ENCODE data around the gene PPFIA1.
A peak's percentile ranks its signal among the peaks of the same experiment; 100 is the strongest.

Gene PPFIA1

GRCh38 chr11:70299636-70300035 is 29.1 kb downstream of the PPFIA1 start:
- no peak for DNase-seq

GRCh38 chr11:70301191-70301590 is 30.7 kb downstream of the PPFIA1 start:
- no peak for DNase-seq

- no peak for DNase-seq
Measured at GRCh38 chr11:70301721-70302418, 31.4 kb downstream of the PPFIA1 start.

- DNase-seq, result no peak
Measured at GRCh38 chr11:70302419-70302752, 31.9 kb downstream of the PPFIA1 start.

- DNase-seq, result no peak
Measured at GRCh38 chr11:70303070-70303469, 32.6 kb downstream of the PPFIA1 start.

GRCh38 chr11:70304208-70304603 is 33.7 kb downstream of the PPFIA1 start:
- no peak for DNase-seq

GRCh38 chr11:70305501-70305900 is 35.0 kb downstream of the PPFIA1 start:
- no peak for DNase-seq

- DNase-seq, result peak; percentile 30
Measured at GRCh38 chr11:70306586-70307033, 36.1 kb downstream of the PPFIA1 start.

GRCh38 chr11:70307176-70307575 is 36.7 kb downstream of the PPFIA1 start:
- DNase-seq, result no peak

- no peak for DNase-seq
Measured at GRCh38 chr11:70311616-70312015, 41.1 kb downstream of the PPFIA1 start.

- no peak for DNase-seq
Measured at GRCh38 chr11:70312401-70313357, 42.2 kb downstream of the PPFIA1 start.

GRCh38 chr11:70313945-70314344 is 43.5 kb downstream of the PPFIA1 start:
- DNase-seq, result no peak

GRCh38 chr11:70314730-70315129 is 44.2 kb downstream of the PPFIA1 start:
- no peak for DNase-seq

GRCh38 chr11:70315716-70316115 is 45.2 kb downstream of the PPFIA1 start:
- DNase-seq, result no peak

GRCh38 chr11:70317581-70318305 is 47.3 kb downstream of the PPFIA1 start:
- DNase-seq, result no peak

- DNase-seq, result no peak
Measured at GRCh38 chr11:70319396-70320076, 49.0 kb downstream of the PPFIA1 start.

GRCh38 chr11:70322666-70323065 is 52.2 kb downstream of the PPFIA1 start:
- DNase-seq, result no peak

GRCh38 chr11:70323806-70324205 is 53.3 kb downstream of the PPFIA1 start:
- no peak for DNase-seq

GRCh38 chr11:70324376-70325115 is 54.1 kb downstream of the PPFIA1 start:
- no peak for DNase-seq

- DNase-seq, result no peak
Measured at GRCh38 chr11:70325824-70326223, 55.3 kb downstream of the PPFIA1 start.

- no peak for DNase-seq
Measured at GRCh38 chr11:70326365-70326811, 55.9 kb downstream of the PPFIA1 start.

- no peak for DNase-seq
Measured at GRCh38 chr11:70326833-70327232, 56.3 kb downstream of the PPFIA1 start.

Data from NCI-H69 (cell line).